Transverse colon (tissue), 4 donors: Measurements from ENCODE around the gene ERC2. TPM values are rescaled to one million over a fixed set of nuclear protein-coding genes. Genes with fewer than 3 reads are reported as not detected.

Experiments used
- DNase-seq: peaks from one replicate; pipeline ENCODE4 v3.0.0-alpha.2; 2019
- H3K27ac ChIP-seq, 4 donors: fragments of 200-600 bp; sonication (generic); 2 replicates each; pipeline ENCODE4 v1.5.1; 2016 to 2018; ENCODE audit warnings: inconsistent platforms in 4 of 4
- H3K27me3 ChIP-seq: fragments of 200-600 bp; sonication (generic); 2 replicates; pipeline ENCODE4 v1.5.1; 2017; ENCODE audit warnings: inconsistent platforms
- H3K36me3 ChIP-seq, 4 donors: fragments of 200-600 bp; sonication (generic); 2 replicates each; pipeline ENCODE4 v1.5.1; 2017 to 2019; ENCODE audit warnings: inconsistent platforms in 4 of 4
- H3K4me1 ChIP-seq, 4 donors: fragments of 200-600 bp; sonication (generic); 2 replicates each; pipeline ENCODE4 v1.5.1; 2017 to 2020; ENCODE audit warnings: inconsistent platforms in 4 of 4
- H3K4me3 ChIP-seq, 4 donors: fragments of 200-600 bp; sonication (generic); 1 replicate in 1 of 4; 2 replicates in 3 of 4; pipeline versions ENCODE4 v1.5.1 to v1.6.1; 2017 to 2019; ENCODE audit warnings: inconsistent platforms in 4 of 4
- H3K9me3 ChIP-seq, 2 donors: fragments of 200-600 bp; sonication (generic); 2 replicates each; pipeline ENCODE4 v1.5.1; 2017 to 2019; ENCODE audit warnings: inconsistent platforms in 2 of 2
- CTCF ChIP-seq, 5 experiments: fragments of 200-600 bp in 3 of 5; fragments of 450-650 bp in 2 of 5; sonication (generic) in 3 of 5; IDR thresholded peaks; 1 replicate in 2 of 5; 2 replicates in 3 of 5; pipeline ENCODE4 v1.5.1; 2016 to 2017; ENCODE audit warnings: antibody characterized with exemption in 5 of 5, inconsistent platforms in 3 of 5, mild to moderate bottlenecking in 2 of 5, moderate library complexity in 1 of 5
- EP300 ChIP-seq: sonication (generic); formaldehyde crosslinking; IDR thresholded peaks from one replicate; pipeline ENCODE4 v1.6.1; 2017; ENCODE audit warnings: antibody characterized with exemption, low read depth
- POLR2A ChIP-seq: fragments of 450-650 bp; IDR thresholded peaks from one replicate; pipeline ENCODE4 v1.6.1; 2016; ENCODE audit warnings: antibody characterized with exemption, mild to moderate bottlenecking, moderate library complexity
- POLR2AphosphoS5 ChIP-seq, 3 donors: sonication (generic); formaldehyde crosslinking; IDR thresholded peaks; one replicate each; pipeline ENCODE4 v1.6.1; 2016; ENCODE audit warnings: antibody characterized with exemption in 3 of 3
- WGBS, 2 donors: methylation state at CpG; one replicate each; pipeline ENCODE4 v1.1.5; 2018; ENCODE audit warnings: low coverage in 1 of 2; 5-methylcytosine and 5-hydroxymethylcytosine counted together
- in situ Hi-C, 4 donors: fragments of 200-750 bp; cut with MboI; loops; one replicate each; pipeline versions ENCODE4 v1.15.0 to v1.15.1; 2017; ENCODE audit warnings: low sequenced_read_pairs in 3 of 4, low pct_ligation_motif_present in 1 of 4, low pct_unique_long_range_greater_than_20kb in 1 of 4
- intact Hi-C: fragments of 100-400 bp; cut with DNase I; formaldehyde crosslinking; loops from one replicate; pipeline ENCODE4 v1.15.1; 2023; ENCODE audit warnings: low total_unique reads
- total RNA-seq, 4 donors: library from RNA; depleted of rRNA; stranded (reverse); fragments of >200 nt; gene quantifications; one replicate each; pipeline ENCODE4 v1.1.0, GENCODE V29; 2016

Gene ERC2
- total RNA-seq, 4 donors from 2014 or later = 0.41 to 1.3 TPM; not detected in 2

- Histone ChIP-seq H3K4me3 (no peak overlapping the region), H3K27ac (no peak overlapping the region), H3K4me1 (no peaks in the 10 kb centered on the region), H3K9me3 (no peaks in the 10 kb centered on the region), H3K36me3 (no peaks in the 10 kb centered on the region), H3K27me3 (no peaks in the 10 kb centered on the region)
- in situ Hi-C loops (no loop called here), intact Hi-C loops (no loop called here)
- TF ChIP-seq CTCF (IDR thresholded peaks at IDR 0.05) = no peak
- TF ChIP-seq POLR2AphosphoS5 (IDR thresholded peaks at IDR 0.05) = no peak
- no peak for TF ChIP-seq POLR2A
- TF ChIP-seq EP300 = no peak
- DNase-seq = no peak
Measured at GRCh38 chr3:56192001-56192400, 276.3 kb downstream of the ERC2 start.

- no peak overlapping the region for H3K4me3 ChIP-seq
- 14% methylated on average over 1 of the region's 1 CpG; no CpG with 5 or more reads in 1 of the 2 donors for WGBS, 2 donors
- H3K27ac ChIP-seq = no peak overlapping the region
- in situ Hi-C loops = no loop called here
- intact Hi-C loops = no loop called here
- no peak for TF ChIP-seq EP300
- no peak for TF ChIP-seq POLR2AphosphoS5 (IDR thresholded peaks at IDR 0.05)
- TF ChIP-seq POLR2A = no peak
- no peak for TF ChIP-seq CTCF (IDR thresholded peaks at IDR 0.05)
- H3K27me3 ChIP-seq = no peaks in the 10 kb centered on the region
- DNase-seq = no peak
- no peaks in the 10 kb centered on the region for H3K9me3 ChIP-seq
- no peaks in the 10 kb centered on the region for H3K36me3 ChIP-seq
- H3K4me1 ChIP-seq = no peaks in the 10 kb centered on the region
Measured at GRCh38 chr3:56190771-56191305, 277.4 kb downstream of the ERC2 start.

- in situ Hi-C loops = no loop called here
- H3K9me3 ChIP-seq = no peaks in the 10 kb centered on the region
Measured at GRCh38 chr3:56190130-56190529, 278.1 kb downstream of the ERC2 start.

GRCh38 chr3:56189536-56189935, 278.7 kb downstream of the ERC2 start:
- Histone ChIP-seq H3K4me1 (no peaks in the 10 kb centered on the region), H3K27me3 (no peaks in the 10 kb centered on the region), H3K27ac (no peak overlapping the region), H3K36me3 (no peaks in the 10 kb centered on the region), H3K4me3 (no peak overlapping the region), H3K9me3 (no peaks in the 10 kb centered on the region)
- TF ChIP-seq POLR2AphosphoS5 (IDR thresholded peaks at IDR 0.05) (no peak), CTCF (IDR thresholded peaks at IDR 0.05) (no peak), EP300 (no peak), POLR2A (no peak)
- DNase-seq = no peak
- intact Hi-C loops (no loop called here), in situ Hi-C loops (no loop called here)
- WGBS, 2 donors = 85 to 100% methylated on average over 1 to 2 of the region's 2 CpGs

More at GRCh38 chr3:56190130-56190529, 278.1 kb downstream of the ERC2 start:
- no peak overlapping the region for H3K4me3 ChIP-seq
- H3K27ac ChIP-seq = no peak overlapping the region
- no peaks in the 10 kb centered on the region for H3K36me3 ChIP-seq
- TF ChIP-seq EP300 (no peak), POLR2A (no peak), POLR2AphosphoS5 (IDR thresholded peaks at IDR 0.05) (no peak), CTCF (IDR thresholded peaks at IDR 0.05) (no peak)
- no peaks in the 10 kb centered on the region for H3K4me1 ChIP-seq
- no peak for DNase-seq
- no peaks in the 10 kb centered on the region for H3K27me3 ChIP-seq
- intact Hi-C loops = no loop called here
